GM04503 (cell line): ENCODE measurements around the gene SNAP29.
"Not testable (repeated sequence)": the region's sequence is repeated elsewhere in the genome, so short reads cannot be mapped to it uniquely, and the experiment has no call there.

ENCODE experiments used
- DNase-seq: peaks from one replicate; pipeline ENCODE4 v3.0.0-alpha.2; 2012; ENCODE audit warnings: low read depth

SNAP29 gene

DNA sequence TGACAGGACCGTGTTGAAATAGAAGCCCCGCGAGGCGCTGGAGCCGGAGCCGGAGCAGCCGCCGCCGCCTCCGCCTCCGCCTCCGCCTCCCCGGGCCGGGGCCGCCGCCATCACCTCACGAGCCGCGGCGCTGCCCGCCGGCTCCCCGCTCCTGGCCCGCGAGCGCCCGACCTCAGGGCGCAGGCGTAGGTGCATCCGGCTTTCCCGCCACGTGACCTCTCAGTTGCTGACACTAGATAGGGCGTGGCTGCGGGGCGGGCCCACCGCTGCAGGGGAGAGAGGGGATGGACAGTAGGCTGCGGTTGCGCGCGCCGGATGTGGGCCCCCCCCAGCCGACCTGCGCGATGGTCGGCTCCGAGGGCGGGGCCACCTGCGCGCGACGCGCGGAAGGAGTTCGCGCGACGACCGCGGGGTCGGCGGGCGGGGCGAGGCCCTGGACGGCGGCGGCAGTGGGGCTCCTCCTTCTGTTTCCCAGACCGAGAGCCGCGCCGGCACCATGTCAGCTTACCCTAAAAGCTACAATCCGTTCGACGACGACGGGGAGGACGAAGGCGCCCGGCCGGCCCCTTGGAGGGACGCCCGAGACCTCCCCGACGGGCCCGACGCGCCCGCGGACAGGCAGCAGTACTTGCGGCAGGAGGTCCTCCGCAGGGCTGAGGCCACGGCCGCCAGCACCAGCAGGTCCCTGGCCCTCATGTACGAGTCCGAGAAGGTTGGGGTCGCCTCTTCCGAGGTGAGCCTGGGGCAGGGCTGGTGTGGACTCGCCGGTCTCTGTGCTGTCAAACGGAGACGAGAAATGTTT, at the start of gene SNAP29, which contains the start of gene PI4KA:
Gene SNAP29, plus strand, starts transcription at position 393 of the 802 bp plus-strand sequence. Its CDS starts 104 bp downstream, at position 497.
Gene PI4KA, minus strand, starts transcription at position 197 of the 802 bp plus-strand sequence. Its CDS starts 86 bp downstream, at position 111.
- DNase-seq = peak; percentile 80

DNA sequence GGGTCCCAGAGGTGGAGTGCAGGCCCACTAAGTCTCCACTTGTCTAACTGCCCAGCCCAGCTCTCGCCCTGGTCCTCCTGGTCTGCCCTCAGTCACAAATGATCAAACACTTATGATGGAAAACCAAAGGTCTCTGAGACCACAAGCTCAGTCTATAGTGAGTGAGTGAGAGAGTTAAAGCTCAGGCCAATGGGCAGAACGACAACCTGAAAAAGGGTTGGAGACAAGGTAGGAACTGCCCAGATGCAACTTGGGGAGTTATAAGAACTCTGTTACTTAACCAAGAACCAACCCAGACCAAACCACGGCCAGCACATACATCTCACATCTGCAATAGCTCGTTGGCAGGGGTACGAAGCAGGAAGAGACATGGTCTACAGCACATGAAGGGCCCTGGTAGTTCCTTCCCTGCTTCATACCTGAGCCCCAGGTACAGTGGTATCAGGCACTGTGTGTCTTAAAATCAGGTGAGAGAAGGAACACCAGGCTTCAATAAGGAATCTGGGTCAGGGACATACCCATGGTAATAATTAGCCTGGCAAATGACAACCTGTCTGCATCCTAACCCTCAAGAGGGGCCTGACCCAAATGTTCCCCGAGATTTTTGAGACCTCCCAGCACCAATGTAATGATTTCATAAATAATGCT, 49.1 kb upstream of the SNAP29 start:
- DNase-seq = no peak

DNA sequence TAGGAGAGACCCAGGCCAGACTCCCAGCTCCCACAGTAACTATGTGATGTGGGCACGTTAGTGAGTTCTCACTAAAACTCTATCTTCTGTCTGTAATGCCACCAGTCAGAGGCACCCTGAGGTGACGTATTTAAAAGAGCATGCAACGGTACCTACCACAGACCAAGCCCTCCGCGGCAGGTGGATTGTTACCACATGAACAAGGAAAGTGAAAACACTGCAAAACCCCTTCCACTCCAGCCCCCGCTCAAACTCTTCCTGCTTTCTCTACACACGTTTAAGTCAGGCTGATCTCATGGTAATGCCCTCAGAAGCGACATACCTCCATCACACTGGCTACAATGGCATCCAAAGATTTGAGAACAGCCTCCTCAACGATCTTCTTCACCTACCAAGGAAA, 48.2 kb upstream of the SNAP29 start:
- no peak for DNase-seq

DNA sequence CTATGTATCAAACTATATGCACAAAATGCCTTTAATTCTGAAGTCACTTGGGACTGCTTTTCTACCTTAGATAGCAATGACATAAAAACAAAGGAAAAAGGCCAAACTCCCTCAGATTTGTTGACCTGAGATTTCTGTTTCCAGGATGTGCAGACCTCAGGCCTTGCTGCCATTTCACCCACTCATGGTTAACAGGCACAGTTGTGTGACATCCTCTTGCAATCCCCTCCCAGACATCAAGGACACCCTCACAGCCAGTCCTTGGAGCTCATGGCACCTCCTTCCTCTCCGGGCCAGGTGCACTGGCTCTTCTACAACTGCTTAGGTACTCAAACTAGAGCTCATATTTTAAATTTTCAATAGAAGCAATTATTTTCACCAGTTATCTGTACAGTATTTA, 47.6 kb upstream of the SNAP29 start:
- DNase-seq = no peak

DNA sequence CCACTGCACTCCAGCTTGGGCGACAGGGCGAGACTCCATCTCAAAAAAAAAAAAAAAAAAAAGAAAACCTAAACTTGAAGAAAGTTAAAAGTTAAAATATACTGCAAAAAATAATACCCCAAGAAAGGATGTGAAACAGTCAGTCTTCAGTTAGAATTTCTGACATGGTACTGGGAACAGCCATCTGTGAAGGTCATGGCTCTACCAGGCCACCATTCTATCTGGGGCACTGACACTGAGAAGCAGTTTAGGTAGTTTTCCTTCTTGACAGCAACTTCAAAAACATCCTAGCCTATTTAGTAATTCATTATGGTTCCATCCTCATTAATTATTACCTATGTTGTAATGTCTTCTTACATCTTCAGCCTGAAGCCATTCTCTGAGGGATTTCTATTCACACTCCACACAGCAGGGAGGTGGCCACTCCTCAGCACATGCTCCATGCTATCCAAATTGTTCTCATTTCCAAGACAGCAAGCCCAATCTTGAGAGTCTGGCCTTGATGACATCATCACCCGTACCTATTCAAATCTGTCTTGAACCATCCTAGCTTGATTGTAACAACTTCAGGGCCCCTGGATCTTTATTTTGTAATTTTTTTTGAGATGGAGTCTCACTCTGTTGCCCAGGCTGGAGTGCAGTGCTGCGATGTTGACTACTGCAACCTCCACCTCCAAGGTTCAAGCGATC, 46.7 kb upstream of the SNAP29 start:
- no peak for DNase-seq

DNA sequence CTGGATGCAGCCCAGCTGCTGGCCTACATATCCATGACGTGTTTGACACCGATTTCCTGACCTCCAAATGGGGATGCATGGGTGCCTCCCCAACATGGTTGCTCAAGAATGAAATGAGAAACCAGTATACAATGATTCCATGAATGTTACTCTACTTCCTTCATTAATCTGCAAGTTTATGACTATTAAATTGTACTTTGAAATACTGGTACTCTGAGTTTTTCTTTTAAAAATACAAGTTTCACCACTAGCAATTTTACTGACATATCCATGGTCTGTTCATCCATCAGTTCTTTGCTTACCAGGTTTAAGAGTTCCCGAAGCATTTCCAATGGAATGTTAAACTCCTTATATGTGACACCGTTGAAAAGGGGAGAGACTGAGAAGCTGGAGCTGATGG, 45.8 kb upstream of the SNAP29 start:
- DNase-seq = no peak

DNA sequence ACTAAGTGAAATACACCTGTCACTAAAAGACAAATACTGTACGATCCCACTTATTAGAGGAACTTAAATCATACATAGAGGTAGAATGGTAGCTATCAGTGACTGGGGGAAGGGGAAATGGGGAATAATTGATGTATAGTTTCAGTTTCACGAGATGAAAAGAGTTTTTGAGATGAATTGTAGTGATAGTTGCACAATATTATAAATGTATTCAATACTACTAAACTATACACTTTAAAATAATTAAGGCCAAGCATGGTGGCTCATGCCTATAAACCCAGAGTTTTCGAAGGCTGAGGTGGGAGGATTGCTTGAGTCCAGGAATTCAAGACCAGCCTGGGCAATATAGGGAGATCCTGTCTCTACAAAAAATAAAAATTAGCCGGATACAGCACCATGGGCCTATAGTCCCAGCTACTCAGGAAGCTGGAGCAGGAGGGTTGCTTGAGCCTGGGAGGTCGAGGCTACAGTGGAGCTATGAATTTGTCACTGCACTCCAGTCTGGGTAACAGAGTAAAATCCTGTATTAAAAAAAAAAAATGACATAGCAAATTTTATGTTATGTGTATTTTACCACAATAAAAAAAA, 44.5 kb upstream of the SNAP29 start:
- no peak for DNase-seq

DNA sequence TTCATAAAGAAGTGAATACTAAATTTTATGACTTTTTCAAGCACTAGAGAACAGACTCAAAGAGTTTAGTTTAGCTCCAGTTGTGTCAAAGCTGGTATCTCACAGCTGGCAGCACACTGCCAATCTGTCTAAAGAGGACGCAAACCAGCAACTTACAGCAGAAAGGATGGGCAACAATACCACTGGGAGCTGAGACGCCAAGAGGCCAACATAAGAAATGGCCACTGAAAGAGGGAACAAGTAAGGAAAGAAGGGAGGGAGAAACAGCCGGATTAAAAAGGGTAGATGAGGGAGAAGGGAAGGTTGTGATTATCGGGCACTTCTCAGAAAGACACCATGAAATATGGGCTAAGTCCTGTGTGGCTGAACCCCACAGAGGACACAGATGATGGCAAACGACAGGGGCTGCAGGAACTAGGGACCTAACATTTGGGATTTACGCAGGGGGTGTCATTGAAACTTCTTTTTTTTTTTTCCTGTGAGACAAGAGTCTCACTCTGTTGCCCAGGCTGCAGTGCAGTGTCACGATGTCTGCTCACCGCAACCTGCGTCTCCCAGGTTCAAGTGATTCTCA, 43.2 kb upstream of the SNAP29 start:
- no peak for DNase-seq

DNA sequence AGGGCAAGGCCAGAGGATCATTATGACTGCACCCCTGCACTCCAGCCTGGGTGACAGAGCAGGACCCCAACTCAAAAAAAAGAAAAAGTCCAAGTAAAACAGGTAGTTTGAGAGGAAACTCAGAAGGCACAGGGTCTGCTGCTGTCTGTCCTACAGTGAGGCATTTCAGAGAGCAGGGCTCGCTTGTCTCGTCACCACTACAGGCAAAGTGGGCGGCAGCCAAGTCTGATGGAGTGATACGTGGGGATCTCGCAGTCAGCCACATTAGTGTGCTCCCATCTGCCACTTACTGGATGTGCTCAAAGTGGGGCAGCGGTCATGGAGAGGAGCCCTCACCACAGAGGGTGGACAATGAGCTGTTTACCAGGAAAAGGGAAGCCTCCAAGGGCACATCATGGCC, 42.2 kb upstream of the SNAP29 start:
- no peak for DNase-seq

DNA sequence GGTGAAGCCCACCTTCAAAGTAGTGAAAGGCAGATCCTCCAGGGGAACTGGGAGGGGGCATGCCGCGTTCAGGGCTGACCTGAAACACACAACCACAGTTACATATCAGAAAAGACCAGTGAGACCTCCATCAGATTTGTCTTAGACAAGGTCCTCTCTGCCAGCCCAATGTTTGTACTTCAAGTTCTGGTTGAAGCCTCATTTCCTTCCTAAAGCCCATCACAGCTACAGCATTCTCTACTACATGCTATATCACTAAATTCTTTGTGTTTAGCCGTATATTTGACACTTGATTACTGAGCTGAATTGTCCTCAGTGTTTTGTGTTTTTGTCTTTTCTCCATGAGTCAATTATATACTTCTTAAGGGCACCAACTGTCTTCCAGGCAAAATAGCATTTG, 40.3 kb upstream of the SNAP29 start:
- DNase-seq = no peak

DNA sequence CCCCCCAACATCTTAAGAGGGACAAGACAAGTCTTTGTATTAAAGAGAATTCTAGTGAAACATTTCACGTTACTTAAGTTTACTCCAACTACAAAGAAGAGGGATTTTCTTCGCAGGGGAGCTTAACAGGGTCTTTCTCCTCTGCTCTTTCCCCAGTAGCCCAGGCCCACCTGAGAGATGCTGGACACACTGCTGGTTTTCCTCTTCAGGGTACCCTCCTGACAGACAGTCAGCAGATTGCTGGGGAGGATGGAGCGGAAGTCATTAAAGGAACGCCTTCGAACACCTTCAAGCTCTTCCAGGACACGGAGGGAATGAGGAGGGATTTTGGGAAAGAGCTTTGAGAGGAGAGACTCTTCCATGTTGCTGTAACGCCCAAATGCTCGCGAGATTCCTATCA, 39.3 kb upstream of the SNAP29 start:
- DNase-seq = no peak

DNA sequence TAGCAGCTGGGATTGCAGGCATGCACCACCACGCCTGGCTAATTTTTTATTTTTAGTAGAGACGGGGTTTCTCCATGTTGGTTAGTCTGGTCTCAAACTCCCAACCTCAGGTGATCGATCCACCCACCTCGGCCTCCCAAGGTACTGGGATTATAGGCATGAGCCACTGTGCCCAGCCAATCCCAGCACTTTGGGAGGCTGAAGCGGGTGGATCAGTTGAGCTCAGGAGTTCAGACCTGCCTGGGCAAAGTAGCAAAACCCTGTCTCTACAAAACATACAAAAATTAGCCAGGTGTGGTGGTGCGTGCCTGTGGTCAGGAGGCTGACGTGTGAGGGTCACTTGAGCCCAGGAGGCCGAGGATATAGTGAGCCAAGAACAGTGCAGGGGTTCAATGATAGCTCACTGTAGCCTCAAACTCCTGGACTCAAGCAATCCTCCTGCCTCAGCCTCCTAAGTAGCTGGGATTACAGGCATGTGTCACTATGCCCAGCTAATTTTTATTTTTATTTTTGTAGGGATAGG, 37.0 kb upstream of the SNAP29 start:
- DNase-seq = not testable (repeated sequence)

DNA sequence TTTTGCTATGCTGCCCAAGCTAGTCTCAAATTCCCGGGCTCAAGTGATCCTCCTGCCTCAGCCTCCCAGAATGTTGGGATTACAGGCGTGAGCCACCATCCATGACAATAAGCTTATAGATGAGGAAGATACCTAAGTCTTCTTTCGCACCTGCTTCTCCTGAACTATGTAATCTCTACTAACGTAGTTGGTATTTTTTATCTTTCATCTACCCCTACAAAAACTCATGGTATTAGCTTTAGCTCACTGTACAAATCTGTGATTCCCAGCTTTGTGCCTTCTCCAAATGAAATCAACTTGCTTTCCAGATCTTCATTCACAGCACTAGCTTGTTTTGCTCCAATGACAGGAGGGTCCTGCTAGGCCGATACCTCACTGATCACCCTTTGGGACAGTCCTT, 36.6 kb upstream of the SNAP29 start:
- DNase-seq = no peak

DNA sequence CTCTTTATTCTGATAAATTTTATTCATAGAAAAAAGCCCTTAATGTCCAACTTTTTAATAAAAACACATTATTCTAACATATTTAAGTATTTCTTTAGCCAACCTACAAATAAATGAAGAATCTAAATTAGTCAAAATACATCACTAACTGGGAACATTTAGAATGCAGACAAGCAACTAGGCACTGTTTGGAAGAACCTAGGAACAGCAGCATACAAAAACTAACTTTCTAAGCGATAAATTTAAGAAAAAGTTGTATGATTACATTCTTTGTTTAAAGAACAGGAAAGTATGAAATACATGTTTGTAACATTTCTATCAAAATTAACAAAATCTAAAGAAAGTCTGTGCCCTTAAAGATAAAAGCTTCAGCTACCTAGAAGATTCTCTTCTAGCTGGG, 35.5 kb upstream of the SNAP29 start:
- no peak for DNase-seq

DNA sequence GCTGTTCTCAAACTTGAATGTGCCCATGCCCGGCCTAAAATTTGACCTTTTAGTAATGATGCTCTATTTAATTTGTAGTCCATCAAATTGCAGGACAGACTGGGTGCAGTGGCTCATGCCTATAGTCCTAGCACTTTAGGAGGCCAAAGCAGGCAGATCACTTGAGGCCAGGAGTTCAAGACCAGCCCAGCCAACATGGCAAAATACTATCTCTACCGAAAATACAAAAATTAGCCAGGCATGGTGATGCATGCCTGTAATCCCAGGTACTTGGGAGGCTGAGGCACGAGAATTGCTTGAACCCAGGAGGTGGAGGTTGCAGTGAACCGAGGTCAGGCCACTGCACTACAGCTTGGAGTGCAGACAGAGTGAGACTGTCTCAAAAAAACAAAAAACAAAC, 33.6 kb upstream of the SNAP29 start:
- not testable (repeated sequence) for DNase-seq

DNA sequence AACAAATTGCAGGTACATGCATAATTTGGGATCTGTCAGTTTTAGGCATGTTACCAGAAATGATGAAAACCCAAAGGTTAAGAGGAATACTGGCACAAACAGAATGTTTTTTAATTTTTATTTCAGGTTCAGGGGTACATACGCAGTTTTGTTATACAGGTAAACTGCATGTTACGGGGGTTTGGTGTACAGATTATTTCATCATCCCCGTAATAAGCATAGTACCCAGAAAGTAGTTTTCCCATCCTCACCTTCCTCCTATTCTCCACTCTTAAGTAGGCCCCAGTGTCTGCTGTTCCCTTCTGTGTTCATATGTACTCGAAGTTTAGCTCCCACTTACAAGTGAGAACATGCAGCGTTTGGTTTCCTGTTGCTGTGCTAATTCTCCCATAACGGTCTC, 33.2 kb upstream of the SNAP29 start:
- DNase-seq = no peak

DNA sequence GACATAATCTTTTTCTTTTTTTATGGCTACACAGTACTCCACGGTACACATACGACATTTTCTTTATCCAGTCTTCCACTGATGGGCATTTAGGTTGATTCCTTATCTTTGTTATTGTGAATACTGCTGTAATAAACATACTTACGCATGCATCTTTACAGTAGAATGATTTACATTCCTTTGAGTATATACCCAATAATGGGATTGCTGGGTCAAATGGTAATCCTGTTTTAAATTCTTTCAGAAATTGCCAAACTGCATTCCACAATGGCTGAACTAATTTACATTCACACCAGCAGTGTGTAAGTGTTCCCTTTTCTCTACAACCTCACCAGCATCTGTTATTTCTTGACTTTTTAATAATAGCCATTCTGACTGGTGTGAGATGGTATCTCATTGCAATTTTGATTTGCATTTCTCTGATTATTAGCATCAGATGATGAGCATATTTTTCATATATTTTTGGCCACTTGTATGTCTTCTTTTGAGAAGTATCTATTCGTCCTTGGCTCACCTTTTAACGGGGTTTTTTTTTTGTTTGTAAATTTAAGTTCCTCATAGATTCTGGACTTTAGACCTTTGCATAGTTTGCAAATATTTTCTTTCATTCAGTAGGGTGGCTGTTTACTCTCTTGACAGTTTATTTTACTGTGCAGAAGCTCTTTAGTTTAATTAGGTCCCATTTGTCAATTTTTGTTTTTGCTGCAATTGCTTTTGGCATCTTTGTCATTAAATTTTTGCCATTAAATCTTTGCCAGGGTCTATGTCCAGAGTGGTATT, 32.2 kb upstream of the SNAP29 start:
- not testable (repeated sequence) for DNase-seq

DNA sequence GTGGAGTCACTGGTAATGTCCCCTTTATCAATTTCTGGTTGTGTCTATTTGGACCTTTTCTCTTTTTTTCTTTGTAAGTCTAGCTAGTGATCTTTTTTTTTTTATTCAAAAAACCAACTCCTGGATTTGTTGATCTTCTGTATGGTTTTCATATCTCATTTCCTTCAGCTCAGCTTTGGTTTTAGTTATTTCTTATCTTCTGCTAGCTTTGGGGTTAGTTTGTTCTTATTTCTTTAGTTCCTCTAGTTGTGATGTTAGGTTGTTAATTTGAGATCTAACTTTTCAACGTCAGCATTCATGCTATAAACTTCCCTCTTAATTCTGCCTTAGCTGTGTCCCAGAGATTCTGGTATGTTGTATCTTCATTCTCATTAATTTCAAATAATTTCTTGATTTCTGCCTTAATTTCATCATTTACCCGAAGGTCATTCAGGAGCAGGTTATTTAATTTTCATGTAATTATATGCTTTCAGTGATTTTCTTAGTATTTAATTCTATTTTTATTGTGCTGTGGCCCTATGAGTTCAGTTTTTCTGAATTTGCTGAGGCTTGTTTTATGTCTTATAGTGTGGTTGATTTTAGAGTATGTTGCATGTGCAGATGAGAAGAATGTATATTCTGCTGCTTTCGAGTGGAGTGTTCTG, 29.2 kb upstream of the SNAP29 start:
- no peak for DNase-seq

DNA sequence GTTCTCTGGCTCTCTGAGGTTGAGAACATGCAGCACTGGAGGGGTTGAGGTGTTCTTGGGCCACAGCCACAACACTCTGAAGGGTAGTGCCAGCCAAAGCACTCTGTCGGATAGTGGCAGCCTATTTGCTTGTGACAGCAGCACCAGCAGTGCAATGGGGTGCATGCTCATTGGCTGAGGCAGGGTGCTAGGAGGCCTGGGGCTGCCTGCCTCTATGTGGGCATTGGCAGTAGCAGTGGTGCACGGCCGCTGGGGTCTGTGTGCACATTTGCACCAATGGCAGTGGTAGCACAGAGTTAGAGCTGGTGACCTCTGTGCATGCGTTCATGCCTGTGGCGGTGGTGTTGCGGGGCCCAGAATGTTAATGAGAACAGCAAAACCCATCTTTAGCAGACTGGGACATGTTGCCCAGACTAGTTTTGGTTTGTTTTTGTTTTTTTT, 25.6 kb upstream of the SNAP29 start:
- no peak for DNase-seq

DNA sequence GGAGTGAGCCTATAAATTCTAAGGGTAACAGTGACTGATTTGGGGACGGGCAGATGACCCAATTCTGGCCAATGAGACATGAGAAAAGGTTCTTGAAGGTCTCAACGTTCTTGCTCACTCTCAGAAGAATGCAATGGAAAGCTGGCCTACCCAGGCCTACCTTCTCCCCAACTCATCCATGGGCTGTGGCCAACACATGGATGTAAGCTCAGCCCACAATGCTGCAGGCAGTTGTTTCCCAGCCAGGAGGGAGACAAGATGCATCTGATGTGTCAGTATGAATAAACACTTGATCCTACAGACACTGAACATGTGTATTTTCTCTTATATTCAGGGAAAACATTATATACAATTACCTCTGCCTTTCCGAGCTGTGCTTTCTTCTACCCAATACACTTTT, 24.6 kb upstream of the SNAP29 start:
- DNase-seq = no peak

DNA sequence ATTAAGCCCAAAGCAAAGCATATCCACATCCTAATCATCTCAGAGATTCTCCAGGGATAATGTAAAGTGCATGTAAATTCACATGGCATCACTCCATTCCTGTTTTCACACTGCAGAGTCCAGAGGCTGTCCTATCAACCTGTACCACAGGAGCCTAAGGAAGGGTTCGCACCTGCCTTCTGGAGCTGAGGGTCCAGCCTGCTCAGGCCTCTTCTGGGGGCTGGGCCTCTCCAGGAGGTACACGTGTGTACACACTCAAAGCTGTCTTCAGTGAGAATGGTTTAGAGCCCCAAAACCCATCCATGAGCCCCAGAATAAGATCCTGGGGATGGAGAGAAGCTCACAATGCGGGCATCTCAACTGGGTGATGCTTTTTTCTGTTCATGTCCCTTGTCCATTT, 24.1 kb upstream of the SNAP29 start:
- DNase-seq = no peak
